DND-41 (cell line): ENCODE results near the gene AP3M1.

Source experiments
- EZH2 ChIP-seq: IDR thresholded peaks from 3 replicates; pipeline ENCODE4 v1.6.1; 2012; ENCODE audit warnings: borderline replicate concordance, low read depth, mild to moderate bottlenecking, moderate library complexity, low read length, inconsistent platforms; ENCODE audit not compliant: severe bottlenecking
- TF ChIP-seq, protein P1 (sequence below): IDR thresholded peaks from 2 replicates; pipeline ENCODE4 v1.5.1; 2012; ENCODE audit warnings: borderline replicate concordance, low read length, moderate library complexity, mild to moderate bottlenecking; ENCODE audit not compliant: poor library complexity, severe bottlenecking; ENCODE audit errors: extremely low read depth

- TF ChIP-seq, protein P1, sequence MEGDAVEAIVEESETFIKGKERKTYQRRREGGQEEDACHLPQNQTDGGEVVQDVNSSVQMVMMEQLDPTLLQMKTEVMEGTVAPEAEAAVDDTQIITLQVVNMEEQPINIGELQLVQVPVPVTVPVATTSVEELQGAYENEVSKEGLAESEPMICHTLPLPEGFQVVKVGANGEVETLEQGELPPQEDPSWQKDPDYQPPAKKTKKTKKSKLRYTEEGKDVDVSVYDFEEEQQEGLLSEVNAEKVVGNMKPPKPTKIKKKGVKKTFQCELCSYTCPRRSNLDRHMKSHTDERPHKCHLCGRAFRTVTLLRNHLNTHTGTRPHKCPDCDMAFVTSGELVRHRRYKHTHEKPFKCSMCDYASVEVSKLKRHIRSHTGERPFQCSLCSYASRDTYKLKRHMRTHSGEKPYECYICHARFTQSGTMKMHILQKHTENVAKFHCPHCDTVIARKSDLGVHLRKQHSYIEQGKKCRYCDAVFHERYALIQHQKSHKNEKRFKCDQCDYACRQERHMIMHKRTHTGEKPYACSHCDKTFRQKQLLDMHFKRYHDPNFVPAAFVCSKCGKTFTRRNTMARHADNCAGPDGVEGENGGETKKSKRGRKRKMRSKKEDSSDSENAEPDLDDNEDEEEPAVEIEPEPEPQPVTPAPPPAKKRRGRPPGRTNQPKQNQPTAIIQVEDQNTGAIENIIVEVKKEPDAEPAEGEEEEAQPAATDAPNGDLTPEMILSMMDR: peak; percentile 22
- TF ChIP-seq EZH2: no peak
Measured at GRCh38 chr10:74150990-74151878, 606 bp upstream of the AP3M1 start, which contains the start of gene ADK.
